Measurements from ENCODE around the gene DTYMK.

DTYMK gene

GRCh38 chr2:241645915-241646645, 40.5 kb downstream of the DTYMK start:
- DNase-seq, result no peak

DNA sequence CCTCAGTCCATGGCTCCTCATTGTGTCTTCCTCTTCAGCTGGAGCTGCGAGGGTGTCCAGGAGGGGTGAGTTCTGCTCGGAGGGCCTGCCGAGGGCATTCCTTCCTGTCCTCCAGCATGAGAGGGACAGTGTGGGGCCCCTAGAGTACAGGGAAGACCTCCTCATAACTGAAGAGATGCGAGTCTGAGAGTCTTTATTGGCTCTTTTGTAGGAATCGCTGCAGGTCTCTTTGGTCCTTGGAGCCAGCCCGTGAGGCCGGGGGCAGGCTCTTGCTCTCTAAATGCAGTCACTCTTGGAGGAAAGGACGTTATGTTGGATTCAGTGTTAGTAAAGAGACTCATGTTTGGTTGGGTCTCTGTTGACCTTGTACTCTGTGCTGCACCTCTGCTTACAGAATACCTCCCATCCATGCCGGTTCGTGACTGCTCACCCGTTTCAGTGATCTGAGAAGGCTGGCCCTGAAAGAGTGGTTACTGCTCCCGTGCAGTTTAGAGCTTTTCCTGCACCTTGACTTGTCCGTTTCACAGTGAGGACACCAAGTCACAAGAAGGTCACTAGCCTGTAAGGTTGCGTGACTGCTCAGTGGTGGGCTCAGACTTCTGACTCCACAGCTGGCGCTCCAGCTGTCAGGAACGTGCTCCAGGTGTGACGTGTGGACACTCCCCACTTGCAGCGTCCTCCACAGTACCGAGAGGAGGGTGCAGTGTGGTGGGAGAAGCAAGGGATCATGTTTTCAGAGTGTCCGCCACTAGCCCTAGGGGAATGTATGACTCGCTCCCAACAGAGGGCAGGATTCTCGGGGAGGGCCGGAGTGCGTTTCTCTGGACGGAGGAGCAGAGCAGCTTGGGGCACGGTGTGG, 41.3 kb downstream of the DTYMK start:
- DNase-seq, result no peak

DNA sequence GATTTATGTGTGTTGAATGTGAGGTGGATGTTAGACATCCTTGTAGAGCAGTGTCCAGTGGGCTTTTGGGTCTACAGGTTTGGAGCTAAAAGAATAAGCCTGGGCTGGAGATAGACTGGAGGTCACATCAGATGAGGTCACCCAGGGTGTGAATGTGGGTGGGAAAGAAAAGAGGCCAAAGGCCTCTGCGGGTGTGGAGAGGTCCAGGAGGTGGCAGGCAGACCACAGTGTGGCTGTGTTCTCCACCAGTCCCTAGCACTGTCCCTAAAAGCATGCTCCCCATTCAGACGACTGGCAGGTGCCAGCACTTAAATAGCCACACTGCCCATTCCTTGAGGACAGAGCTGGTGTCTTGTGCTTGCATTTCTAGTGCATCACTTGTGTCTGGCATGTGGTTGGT, 45.0 kb downstream of the DTYMK start:
- no peak for DNase-seq

DNA sequence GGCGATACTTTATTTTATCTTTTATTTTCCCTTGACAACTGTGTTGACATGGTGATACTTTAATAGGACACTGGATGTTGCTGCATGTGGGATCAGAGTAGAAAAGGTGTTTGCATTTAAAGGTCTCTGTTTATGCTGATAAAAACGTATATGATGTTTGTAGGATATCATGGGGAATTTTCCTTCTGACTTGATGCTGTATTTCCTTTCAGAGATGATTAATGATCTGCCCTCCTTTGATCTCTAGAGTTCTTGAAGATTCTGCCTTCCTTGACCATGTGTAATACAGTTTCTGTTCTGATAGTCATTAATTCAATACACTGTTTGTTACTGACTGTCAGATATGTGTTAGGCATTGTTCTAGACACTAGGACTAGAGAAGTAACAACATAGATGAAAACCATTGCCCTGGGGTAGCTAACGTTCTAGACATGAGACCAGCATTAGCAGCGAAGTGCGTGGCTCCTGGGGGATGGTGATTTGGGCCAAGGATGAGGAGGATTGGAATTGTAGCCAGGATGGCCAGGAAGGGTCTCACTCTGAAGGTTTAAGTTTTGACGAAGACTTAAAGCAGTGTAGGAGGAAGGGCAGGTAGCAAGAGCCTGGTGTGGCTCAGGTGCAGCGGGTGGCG, 46.3 kb downstream of the DTYMK start:
- no peak for DNase-seq

GRCh38 chr2:241639385-241639784, 47.2 kb downstream of the DTYMK start:
- DNase-seq, result no peak

DNA sequence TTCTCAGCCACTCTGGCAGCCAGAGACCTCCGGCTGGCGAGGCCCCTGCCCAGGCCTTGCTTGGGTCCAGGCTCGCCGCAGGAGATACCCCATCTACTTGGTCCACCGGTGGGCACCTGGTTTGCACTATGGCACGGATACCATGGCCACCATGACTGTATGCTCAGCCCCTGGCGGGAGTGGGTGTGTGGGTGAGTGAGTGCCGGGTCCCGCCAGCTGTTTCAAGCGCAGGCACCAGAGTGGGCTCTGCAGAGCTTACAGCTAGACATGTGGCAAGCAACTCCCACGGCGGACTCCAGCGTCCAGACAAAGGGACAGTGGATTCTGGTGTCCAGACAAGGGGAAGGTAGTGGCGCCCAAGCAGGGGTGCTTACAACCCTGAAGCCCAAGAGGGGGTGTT, 47.7 kb downstream of the DTYMK start:
- no peak for DNase-seq

- no peak for DNase-seq
Measured at GRCh38 chr2:241637795-241638660, 48.6 kb downstream of the DTYMK start.

DNA sequence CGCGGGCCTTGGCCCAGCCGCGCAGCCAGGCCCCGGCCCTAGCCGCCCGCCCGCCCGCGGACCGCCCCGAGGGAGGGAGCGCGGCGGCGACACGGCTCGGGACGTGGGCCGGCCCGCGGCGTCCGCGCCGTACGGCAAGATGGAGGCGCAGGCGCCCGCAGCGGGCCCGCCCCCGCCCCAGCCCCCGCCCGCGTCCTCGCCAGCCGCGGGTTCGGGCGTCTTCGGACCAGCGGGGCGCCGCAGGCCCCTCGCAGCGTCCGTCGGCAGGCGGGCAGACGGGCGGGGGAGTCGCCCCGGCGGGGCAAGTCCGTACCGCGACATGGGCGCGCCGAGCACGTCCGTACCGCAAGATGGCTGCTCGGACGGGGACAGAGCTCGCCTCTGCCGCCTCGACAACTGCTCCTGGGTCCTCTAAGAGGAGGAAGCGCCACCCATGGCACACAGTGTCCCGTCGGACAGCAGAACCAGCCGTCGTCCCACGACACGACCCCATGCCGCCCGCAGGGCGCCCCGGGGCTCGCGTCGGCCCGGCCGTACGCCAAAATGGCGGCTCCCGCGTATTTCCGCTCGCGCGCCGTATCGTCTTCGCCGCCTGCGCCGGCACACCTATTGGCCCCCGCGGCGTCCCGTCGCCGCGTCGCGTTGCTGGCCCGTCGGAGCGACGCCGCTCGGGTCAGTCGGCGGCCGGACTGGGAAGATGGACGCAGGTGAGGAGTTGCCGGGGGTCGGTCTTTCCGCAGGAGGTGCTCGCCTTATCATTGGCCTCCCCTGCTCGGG, 49.4 kb downstream of the DTYMK start, which contains the start of the genes ATG4B and THAP4:
Gene ATG4B (plus strand): TSS at position 676 of the 777 bp plus-strand sequence. CDS start 22 bp downstream, at position 698.
Gene THAP4 (minus strand): TSS at position 141 of the 777 bp plus-strand sequence. CDS start 141 bp downstream, outside the sequence.
- peak; percentile 80 for DNase-seq

DNA sequence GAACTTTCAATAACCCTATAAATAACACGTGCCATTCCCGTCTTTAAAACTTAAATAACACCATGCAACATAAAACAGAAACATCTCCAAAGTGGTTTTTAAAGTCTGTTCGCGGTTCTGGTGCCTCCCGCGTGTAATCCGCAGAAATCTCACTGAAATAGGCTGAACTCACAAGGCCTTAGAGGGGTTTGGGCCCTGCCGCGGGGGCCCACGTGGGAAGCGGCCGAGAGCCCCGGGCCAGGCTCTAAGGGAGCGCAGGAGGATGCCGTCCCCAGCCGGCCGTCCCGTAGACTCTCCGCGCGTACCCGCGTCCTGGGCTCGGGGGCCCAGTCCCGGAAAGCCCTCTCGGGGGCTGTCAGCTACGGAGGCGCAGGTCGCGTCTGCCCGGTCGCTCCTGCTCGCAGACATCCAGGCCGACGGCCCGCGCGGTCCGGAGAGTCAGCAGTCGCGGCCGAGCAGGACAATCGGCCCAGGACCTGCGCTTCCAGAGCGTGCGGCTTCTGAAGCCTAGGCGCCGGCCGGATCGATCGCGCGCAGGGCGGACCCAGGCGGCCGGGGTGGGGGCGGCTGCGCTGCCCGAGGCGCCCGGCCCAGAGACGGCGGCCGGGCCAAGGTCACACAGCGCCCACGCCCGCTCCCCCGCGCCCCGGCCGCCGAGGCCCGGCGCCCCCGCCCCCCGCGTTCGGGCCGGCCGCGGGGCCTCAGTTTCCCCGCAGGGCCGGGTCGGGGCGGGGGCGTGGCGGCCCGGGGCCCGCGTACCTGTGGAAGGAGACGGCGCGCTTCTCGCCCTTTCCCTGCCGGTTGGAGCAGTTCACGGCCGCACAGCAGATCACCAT, 50.2 kb downstream of the DTYMK start:
- peak; percentile 39 for DNase-seq

DNA sequence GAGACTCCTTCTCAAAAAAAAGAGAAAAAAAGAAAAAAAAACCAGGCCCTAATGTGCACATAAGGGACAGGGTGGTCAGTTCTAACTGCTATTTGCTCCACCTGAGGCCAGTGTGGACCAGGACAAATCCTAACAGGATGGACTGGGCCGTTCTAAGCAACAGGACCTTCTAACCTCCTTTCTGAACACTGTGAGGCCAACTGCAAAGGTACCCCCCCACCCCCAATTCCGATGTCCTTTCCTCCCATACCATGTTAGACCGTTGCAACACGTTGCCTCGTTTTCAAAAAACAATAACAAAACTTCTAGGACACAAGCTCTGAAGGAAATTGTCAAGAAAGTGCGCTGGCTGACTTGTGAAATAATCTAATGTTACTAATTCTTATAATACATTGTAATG, 50.9 kb downstream of the DTYMK start:
- no peak for DNase-seq

- DNase-seq, result no peak
Measured at GRCh38 chr2:241633561-241633960, 53.1 kb downstream of the DTYMK start.

DNA sequence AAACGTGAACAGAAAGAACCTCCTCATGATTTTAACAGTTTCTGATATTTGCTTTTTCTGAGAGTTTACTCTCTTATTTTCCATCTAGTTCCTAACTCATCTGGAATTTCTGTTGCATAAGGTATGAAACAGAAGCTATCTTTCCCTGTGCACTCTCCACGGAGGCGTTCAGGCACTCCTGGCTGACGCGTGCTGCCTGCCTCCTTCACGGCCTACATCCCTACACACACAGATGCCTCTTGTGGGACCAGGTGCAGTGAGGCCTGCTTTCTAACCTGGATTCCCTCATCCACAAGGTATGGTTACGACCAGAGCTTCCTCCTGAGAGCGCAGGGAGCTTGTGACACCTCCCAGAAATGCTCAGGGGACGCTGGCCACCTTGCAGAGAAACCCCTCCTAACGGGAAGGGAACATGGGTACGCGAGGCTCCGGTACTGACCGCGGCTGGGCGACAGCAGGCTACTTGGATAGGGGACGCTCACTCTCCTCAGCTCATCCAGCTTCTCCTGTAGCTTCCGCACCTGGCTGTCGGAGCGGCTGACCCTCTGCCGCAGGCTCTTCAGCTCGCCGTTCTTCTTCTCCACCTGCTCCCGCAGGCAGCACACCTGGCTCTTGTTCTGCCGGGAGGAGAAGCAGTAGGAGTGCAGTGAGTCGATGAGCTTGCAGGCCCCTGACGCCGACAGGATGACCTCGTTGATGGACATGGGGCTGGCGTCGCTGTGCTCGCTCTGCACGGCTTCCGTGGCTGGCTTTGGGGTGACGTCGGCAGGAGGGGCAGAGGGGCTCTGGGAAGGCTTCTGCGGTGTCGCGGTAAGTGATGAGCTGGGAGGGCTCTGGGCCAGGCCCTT, 53.9 kb downstream of the DTYMK start:
- no peak for DNase-seq

DNA sequence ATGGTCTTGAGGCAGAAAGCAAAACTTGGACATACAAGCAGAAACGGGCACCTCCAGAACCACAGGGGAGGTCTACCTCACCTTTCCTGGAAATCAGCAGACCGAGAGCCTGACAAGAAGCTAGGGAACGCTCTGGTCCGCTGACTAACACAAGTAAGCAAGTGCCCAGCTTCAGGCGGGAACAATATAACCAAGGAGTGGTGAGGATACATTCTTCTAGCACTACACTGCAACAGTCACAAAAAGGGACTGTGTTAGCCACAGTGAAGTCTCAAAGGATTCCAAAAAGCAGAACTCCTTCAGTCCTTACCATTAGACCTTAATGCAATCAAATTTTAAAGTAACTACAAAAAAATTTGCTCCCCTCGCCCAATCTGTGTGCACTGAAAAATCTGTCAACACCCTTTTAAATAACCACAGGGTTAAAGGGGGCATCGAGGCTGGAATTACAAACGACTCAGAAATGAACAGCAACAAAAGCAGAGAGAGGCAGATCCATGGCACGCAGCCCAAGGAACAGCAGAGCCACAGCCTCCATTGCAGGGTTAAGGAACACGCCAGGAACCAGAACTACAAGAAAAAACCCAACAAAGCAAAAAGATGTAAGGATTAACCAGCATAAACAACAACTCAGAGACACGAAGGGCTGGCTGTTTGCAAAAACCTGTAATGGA, 56.7 kb downstream of the DTYMK start:
- DNase-seq, result no peak

GRCh38 chr2:241627675-241628074, 58.9 kb downstream of the DTYMK start:
- DNase-seq, result no peak
